GM18508 (cell line): ENCODE measurements around the gene GJD2.

ENCODE experiments used
- ATAC-seq: cut with Tn5 transposase; IDR thresholded peaks from one replicate; pipeline ENCODE4 v1.9.1; 2021; ENCODE audit warnings: moderate number of reproducible peaks; ENCODE audit not compliant: insufficient read depth, unreplicated experiment

Gene GJD2

GRCh38 chr15:34754674-34755418, at the start of gene GJD2:
Gene GJD2, minus strand, starts transcription at chr15:34754998. Its CDS starts 510 bp downstream, at chr15:34754488.
- ATAC-seq = no peak

GRCh38 chr15:34804113-34804512, 49.3 kb upstream of the GJD2 start:
- no peak for ATAC-seq

- no peak for ATAC-seq
These were observed 48.3 kb upstream of the GJD2 start for GRCh38 chr15:34802803-34803750.

- ATAC-seq = no peak
These were observed 47.6 kb upstream of the GJD2 start for GRCh38 chr15:34802371-34802770.

GRCh38 chr15:34799149-34800101, 44.6 kb upstream of the GJD2 start:
- no peak for ATAC-seq

- no peak for ATAC-seq
These were observed 42.1 kb upstream of the GJD2 start for GRCh38 chr15:34796847-34797435.

GRCh38 chr15:34795267-34796081, 40.7 kb upstream of the GJD2 start, which contains the start of gene ACTC1:
Gene ACTC1, minus strand, starts transcription at chr15:34795549. Its CDS starts 741 bp downstream, at chr15:34794808.
- no peak for ATAC-seq

- ATAC-seq = no peak
These were observed 39.9 kb upstream of the GJD2 start for GRCh38 chr15:34794590-34795206.

GRCh38 chr15:34793901-34794300, 39.1 kb upstream of the GJD2 start:
- no peak for ATAC-seq

GRCh38 chr15:34793071-34793470, 38.3 kb upstream of the GJD2 start:
- no peak for ATAC-seq

- ATAC-seq = no peak
These were observed 36.9 kb upstream of the GJD2 start for GRCh38 chr15:34791701-34792100.

- no peak for ATAC-seq
These were observed 35.3 kb upstream of the GJD2 start for GRCh38 chr15:34790121-34790520.

GRCh38 chr15:34789326-34789725, 34.5 kb upstream of the GJD2 start:
- no peak for ATAC-seq

GRCh38 chr15:34786206-34786605, 31.4 kb upstream of the GJD2 start:
- ATAC-seq = no peak

GRCh38 chr15:34783991-34784390, 29.2 kb upstream of the GJD2 start:
- ATAC-seq = no peak

GRCh38 chr15:34783431-34783830, 28.6 kb upstream of the GJD2 start:
- ATAC-seq = no peak

GRCh38 chr15:34782901-34783300, 28.1 kb upstream of the GJD2 start:
- ATAC-seq = no peak

- no peak for ATAC-seq
These were observed 25.9 kb upstream of the GJD2 start for GRCh38 chr15:34780725-34781124.
